H1 (cell line): ENCODE measurements around the gene HDGFL3. TPM values are rescaled to one million over a fixed set of nuclear protein-coding genes. Genes with fewer than 3 reads are reported as not detected.

Experiments
- CEBPB ChIP-seq: IDR thresholded peaks from 2 replicates; pipeline ENCODE4 v1.6.1; 2012; ENCODE audit warnings: low read depth, low read length
- FOSL1 ChIP-seq: IDR thresholded peaks from 2 replicates; pipeline ENCODE4 v1.6.1; 2011; ENCODE audit warnings: mild to moderate bottlenecking, low read depth, low read length, moderate library complexity; ENCODE audit not compliant: insufficient read depth
- GABPA ChIP-seq: IDR thresholded peaks from 2 replicates; pipeline ENCODE4 v1.6.1; 2011; ENCODE audit warnings: mild to moderate bottlenecking, low read length, moderate library complexity, borderline replicate concordance; ENCODE audit not compliant: insufficient read depth
- NANOG ChIP-seq: IDR thresholded peaks from 2 replicates; pipeline ENCODE4 v1.6.1; 2011; ENCODE audit warnings: low read length, low read depth, mild to moderate bottlenecking, inconsistent platforms; ENCODE audit not compliant: insufficient read depth, poor library complexity, severe bottlenecking
- PHF8 ChIP-seq: fragments of 200-600 bp; sonication (generic); conservative IDR thresholded peaks from 2 replicates; pipeline ENCODE4 v1.7.1; 2012; ENCODE audit warnings: low read depth, mild to moderate bottlenecking, inconsistent platforms, low read length, moderate library complexity
- SP4 ChIP-seq: IDR thresholded peaks from 2 replicates; pipeline ENCODE4 v1.6.1; 2012; ENCODE audit warnings: low read length, inconsistent platforms
- TEAD4 ChIP-seq: IDR thresholded peaks from 2 replicates; pipeline ENCODE4 v1.6.1; 2012; ENCODE audit warnings: low read depth, low read length, inconsistent platforms, mixed read lengths
- YY1 ChIP-seq: IDR thresholded peaks from 2 replicates; pipeline ENCODE4 v1.6.1; 2011; ENCODE audit warnings: low read depth, mild to moderate bottlenecking, low read length
- polyA plus RNA-seq, 7 experiments: library from polyadenylated mRNA; depleted of rRNA in 3 of 7; stranded (reverse) in 5 of 7; unstranded in 2 of 7; fragments of >200 nt in 5 of 7; fragments of 200-250 nt in 2 of 7; gene quantifications; 1 replicate in 5 of 7; 2 replicates in 1 of 7; 4 replicates in 1 of 7; pipeline versions ENCODE4 v1.2.1 to v1.2.3, GENCODE V29; 2011 to 2013; ENCODE audit warnings: missing spikeins in 2 of 7, mixed read lengths in 2 of 7
- total RNA-seq: library from RNA; stranded (reverse); fragmentation: NEBNext Ultra II Directional; extraction: Animal tissue kit (Norgen Biotek cat#: 25700); gene quantifications from 2 replicates; pipeline ENCODE4 v1.2.1, GENCODE V29; 2021
- TF ChIP-seq, protein P1 (sequence below): fragments of 300-600 bp; sonication (generic); IDR thresholded peaks from 2 replicates; pipeline ENCODE4 v1.7.1; 2012; ENCODE audit warnings: low read length, moderate library complexity, mild to moderate bottlenecking, inconsistent platforms; ENCODE audit not compliant: insufficient replicate concordance
- TF ChIP-seq, protein P2 (sequence below): IDR thresholded peaks from 2 replicates; pipeline ENCODE4 v1.6.1; 2011; ENCODE audit warnings: low read depth, mild to moderate bottlenecking, low read length; ENCODE audit not compliant: insufficient read depth

The HDGFL3 gene
- total and polyA plus RNA-seq, 2 of the 8 experiments (the other 6 are each of a cell fraction or from before 2014, with no cell fraction given), result 14.1 to 149 TPM

DNA sequence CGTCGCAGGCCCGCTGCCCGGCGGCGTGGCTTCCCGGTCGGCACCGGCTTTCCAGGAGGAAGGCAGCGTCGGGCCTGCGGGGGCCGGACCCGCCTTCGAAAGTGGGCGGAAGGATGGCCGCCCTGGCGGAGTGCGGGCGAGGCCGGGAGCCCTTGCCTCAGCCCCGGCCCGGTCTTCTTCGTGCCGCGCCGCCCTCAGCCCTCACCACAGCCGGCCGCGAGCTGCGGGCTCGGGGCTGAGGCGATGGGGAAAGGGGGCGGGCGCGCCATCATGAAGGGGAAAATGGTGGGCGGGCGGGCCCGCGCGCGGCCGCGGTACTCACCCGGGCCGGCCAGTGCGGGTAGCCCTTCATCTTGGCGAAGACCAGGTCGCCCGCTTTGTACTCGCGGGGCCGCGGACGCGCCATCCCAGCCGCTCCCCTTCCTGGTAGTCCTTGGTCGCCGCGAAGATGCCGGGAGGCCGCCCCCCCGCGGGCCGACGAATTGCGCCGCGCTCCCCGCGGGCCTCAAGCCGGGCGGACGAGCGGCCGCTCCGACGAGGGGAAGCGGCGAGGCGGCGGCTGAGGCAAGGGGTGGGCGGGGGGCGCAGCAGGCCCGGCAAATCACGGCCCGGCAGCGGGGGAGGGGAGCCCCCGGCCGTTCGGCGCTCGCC is 489 bp downstream of the HDGFL3 start (continued):
- TF ChIP-seq, protein P1, sequence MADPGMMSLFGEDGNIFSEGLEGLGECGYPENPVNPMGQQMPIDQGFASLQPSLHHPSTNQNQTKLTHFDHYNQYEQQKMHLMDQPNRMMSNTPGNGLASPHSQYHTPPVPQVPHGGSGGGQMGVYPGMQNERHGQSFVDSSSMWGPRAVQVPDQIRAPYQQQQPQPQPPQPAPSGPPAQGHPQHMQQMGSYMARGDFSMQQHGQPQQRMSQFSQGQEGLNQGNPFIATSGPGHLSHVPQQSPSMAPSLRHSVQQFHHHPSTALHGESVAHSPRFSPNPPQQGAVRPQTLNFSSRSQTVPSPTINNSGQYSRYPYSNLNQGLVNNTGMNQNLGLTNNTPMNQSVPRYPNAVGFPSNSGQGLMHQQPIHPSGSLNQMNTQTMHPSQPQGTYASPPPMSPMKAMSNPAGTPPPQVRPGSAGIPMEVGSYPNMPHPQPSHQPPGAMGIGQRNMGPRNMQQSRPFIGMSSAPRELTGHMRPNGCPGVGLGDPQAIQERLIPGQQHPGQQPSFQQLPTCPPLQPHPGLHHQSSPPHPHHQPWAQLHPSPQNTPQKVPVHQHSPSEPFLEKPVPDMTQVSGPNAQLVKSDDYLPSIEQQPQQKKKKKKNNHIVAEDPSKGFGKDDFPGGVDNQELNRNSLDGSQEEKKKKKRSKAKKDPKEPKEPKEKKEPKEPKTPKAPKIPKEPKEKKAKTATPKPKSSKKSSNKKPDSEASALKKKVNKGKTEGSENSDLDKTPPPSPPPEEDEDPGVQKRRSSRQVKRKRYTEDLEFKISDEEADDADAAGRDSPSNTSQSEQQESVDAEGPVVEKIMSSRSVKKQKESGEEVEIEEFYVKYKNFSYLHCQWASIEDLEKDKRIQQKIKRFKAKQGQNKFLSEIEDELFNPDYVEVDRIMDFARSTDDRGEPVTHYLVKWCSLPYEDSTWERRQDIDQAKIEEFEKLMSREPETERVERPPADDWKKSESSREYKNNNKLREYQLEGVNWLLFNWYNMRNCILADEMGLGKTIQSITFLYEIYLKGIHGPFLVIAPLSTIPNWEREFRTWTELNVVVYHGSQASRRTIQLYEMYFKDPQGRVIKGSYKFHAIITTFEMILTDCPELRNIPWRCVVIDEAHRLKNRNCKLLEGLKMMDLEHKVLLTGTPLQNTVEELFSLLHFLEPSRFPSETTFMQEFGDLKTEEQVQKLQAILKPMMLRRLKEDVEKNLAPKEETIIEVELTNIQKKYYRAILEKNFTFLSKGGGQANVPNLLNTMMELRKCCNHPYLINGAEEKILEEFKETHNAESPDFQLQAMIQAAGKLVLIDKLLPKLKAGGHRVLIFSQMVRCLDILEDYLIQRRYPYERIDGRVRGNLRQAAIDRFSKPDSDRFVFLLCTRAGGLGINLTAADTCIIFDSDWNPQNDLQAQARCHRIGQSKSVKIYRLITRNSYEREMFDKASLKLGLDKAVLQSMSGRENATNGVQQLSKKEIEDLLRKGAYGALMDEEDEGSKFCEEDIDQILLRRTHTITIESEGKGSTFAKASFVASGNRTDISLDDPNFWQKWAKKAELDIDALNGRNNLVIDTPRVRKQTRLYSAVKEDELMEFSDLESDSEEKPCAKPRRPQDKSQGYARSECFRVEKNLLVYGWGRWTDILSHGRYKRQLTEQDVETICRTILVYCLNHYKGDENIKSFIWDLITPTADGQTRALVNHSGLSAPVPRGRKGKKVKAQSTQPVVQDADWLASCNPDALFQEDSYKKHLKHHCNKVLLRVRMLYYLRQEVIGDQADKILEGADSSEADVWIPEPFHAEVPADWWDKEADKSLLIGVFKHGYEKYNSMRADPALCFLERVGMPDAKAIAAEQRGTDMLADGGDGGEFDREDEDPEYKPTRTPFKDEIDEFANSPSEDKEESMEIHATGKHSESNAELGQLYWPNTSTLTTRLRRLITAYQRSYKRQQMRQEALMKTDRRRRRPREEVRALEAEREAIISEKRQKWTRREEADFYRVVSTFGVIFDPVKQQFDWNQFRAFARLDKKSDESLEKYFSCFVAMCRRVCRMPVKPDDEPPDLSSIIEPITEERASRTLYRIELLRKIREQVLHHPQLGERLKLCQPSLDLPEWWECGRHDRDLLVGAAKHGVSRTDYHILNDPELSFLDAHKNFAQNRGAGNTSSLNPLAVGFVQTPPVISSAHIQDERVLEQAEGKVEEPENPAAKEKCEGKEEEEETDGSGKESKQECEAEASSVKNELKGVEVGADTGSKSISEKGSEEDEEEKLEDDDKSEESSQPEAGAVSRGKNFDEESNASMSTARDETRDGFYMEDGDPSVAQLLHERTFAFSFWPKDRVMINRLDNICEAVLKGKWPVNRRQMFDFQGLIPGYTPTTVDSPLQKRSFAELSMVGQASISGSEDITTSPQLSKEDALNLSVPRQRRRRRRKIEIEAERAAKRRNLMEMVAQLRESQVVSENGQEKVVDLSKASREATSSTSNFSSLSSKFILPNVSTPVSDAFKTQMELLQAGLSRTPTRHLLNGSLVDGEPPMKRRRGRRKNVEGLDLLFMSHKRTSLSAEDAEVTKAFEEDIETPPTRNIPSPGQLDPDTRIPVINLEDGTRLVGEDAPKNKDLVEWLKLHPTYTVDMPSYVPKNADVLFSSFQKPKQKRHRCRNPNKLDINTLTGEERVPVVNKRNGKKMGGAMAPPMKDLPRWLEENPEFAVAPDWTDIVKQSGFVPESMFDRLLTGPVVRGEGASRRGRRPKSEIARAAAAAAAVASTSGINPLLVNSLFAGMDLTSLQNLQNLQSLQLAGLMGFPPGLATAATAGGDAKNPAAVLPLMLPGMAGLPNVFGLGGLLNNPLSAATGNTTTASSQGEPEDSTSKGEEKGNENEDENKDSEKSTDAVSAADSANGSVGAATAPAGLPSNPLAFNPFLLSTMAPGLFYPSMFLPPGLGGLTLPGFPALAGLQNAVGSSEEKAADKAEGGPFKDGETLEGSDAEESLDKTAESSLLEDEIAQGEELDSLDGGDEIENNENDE, result no peak
- TF ChIP-seq YY1 (peak; percentile 77), PHF8 (peak; percentile 30; the same call in 1 of the 2 replicates), SP4 (no peak), TEAD4 (no peak), NANOG (no peak), CEBPB (no peak), GABPA (no peak), FOSL1 (no peak)
- TF ChIP-seq, protein P2, sequence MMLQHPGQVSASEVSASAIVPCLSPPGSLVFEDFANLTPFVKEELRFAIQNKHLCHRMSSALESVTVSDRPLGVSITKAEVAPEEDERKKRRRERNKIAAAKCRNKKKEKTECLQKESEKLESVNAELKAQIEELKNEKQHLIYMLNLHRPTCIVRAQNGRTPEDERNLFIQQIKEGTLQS, result no peak
